ENCODE data around the gene FER.
"Not testable (repeated sequence)": the region's sequence is repeated elsewhere in the genome, so short reads cannot be mapped to it uniquely, and the experiment has no call there.

FER gene

GRCh38 chr5:109035436-109035835 is 287.7 kb downstream of the FER start:
- no peak for DNase-seq (ENCODE audit: low read depth in 2 of 2)

GRCh38 chr5:109038209-109038840 is 290.6 kb downstream of the FER start:
- DNase-seq (ENCODE audit: low read depth in 2 of 2) = no peak

GRCh38 chr5:109041317-109041716 is 293.6 kb downstream of the FER start:
- no peak for DNase-seq (ENCODE audit: low read depth in 2 of 2)

GRCh38 chr5:109045710-109046109 is 298.0 kb downstream of the FER start:
- DNase-seq (ENCODE audit: low read depth in 2 of 2) = no peak

- DNase-seq (ENCODE audit: low read depth in 2 of 2) = no peak
Measured at GRCh38 chr5:109049565-109049964, 301.9 kb downstream of the FER start.

- not testable (repeated sequence) for DNase-seq (ENCODE audit: low read depth in 2 of 2)
Measured at GRCh38 chr5:109050321-109050720, 302.6 kb downstream of the FER start.

GRCh38 chr5:109052216-109052615 is 304.5 kb downstream of the FER start:
- DNase-seq (ENCODE audit: low read depth in 2 of 2) = not testable (repeated sequence)

GRCh38 chr5:109053995-109054417 is 306.3 kb downstream of the FER start:
- no peak for DNase-seq (ENCODE audit: low read depth in 2 of 2)

GRCh38 chr5:109060378-109061025 is 312.8 kb downstream of the FER start:
- DNase-seq (ENCODE audit: low read depth in 2 of 2) = no peak

- no peak for DNase-seq (ENCODE audit: low read depth in 2 of 2)
Measured at GRCh38 chr5:109062664-109063063, 315.0 kb downstream of the FER start.

GRCh38 chr5:109063223-109063622 is 315.5 kb downstream of the FER start:
- DNase-seq (ENCODE audit: low read depth in 2 of 2) = no peak

GRCh38 chr5:109076741-109077140 is 329.0 kb downstream of the FER start:
- no peak for DNase-seq (ENCODE audit: low read depth in 2 of 2)

- no peak for DNase-seq (ENCODE audit: low read depth in 2 of 2)
Measured at GRCh38 chr5:109078448-109078847, 330.8 kb downstream of the FER start.

GRCh38 chr5:109080481-109080880 is 332.8 kb downstream of the FER start:
- no peak for DNase-seq (ENCODE audit: low read depth in 2 of 2)

GRCh38 chr5:109080896-109081295 is 333.2 kb downstream of the FER start:
- no peak for DNase-seq (ENCODE audit: low read depth in 2 of 2)

GRCh38 chr5:109083937-109084336 is 336.2 kb downstream of the FER start:
- no peak for DNase-seq (ENCODE audit: low read depth in 2 of 2)

- DNase-seq (ENCODE audit: low read depth in 2 of 2) = no peak
Measured at GRCh38 chr5:109089191-109089590, 341.5 kb downstream of the FER start.

GRCh38 chr5:109099081-109099480 is 351.4 kb downstream of the FER start:
- no peak for DNase-seq (ENCODE audit: low read depth in 2 of 2)

- DNase-seq (ENCODE audit: low read depth in 2 of 2) = no peak
Measured at GRCh38 chr5:109100971-109101370, 353.3 kb downstream of the FER start.

GRCh38 chr5:109102096-109102690 is 354.5 kb downstream of the FER start:
- DNase-seq (ENCODE audit: low read depth in 2 of 2) = no peak

GRCh38 chr5:109105631-109106267 is 358.1 kb downstream of the FER start:
- no peak for DNase-seq (ENCODE audit: low read depth in 2 of 2)

GRCh38 chr5:109111680-109112079 is 364.0 kb downstream of the FER start:
- DNase-seq (ENCODE audit: low read depth in 2 of 2) = no peak

- DNase-seq (ENCODE audit: low read depth in 2 of 2) = no peak
Measured at GRCh38 chr5:109113608-109114007, 365.9 kb downstream of the FER start.

All from activated CD4-positive, alpha-beta T cell treated with anti-CD3 and anti-CD28 coated beads for 24 hours (primary cell).